ENCODE measurements around the gene TBCCD1. TPM values are rescaled to one million over a fixed set of nuclear protein-coding genes. Genes with fewer than 3 reads are reported as not detected.

The TBCCD1 gene
- total and polyA plus RNA-seq, 2 of the 8 experiments (the other 6 are each of a cell fraction or from before 2014, with no cell fraction given), result 11.3 to 13.9 TPM

GRCh38 chr3:186598108-186598784 is 31.1 kb upstream of the TBCCD1 start:
- H3K14ac ChIP-seq (ENCODE audit: insufficient read length), result no peak overlapping the region
- DNase-seq (ENCODE audit: low read depth in 1 of 2, low spot score in 2 of 2) (no peak), FAIRE-seq (no peak)
- H4K8ac ChIP-seq (ENCODE audit: extremely low read depth, insufficient read depth, low read length), result no peak overlapping the region
- WGBS, 2 experiments (ENCODE audit: extremely low coverage in 1 of 2, insufficient coverage in 1 of 2, insufficient read length in 1 of 2, insufficient replicate concordance in 2 of 2, low coverage in 1 of 2, low lambda C conversion rate in 2 of 2, missing lambda C conversion rate in 1 of 2), result 89% methylated on average over 11 of the region's 11 CpGs; no CpG with 5 or more reads in 1 of the 2 experiments
- H3K9me3 ChIP-seq (ENCODE audit: insufficient read depth in 2 of 2, low read depth in 1 of 2, low read length in 1 of 2), result no peaks in the 10 kb centered on the region
- no peaks in the 10 kb centered on the region for H4K20me1 ChIP-seq (replicated peaks in 1 of 2; ENCODE audit: control insufficient read depth in 1 of 2, insufficient read depth in 2 of 2, low read length in 2 of 2)
- no peak overlapping the region for H3K18ac ChIP-seq (ENCODE audit: extremely low read depth, low read length)
- no peak overlapping the region for H2BK120ac ChIP-seq (replicated peaks; ENCODE audit: low read depth, low read length)
- H3K27me3 ChIP-seq (replicated peaks in 1 of 4; ENCODE audit: control insufficient read depth in 3 of 4, extremely low read depth in 1 of 4, insufficient read depth in 3 of 4, low read length in 3 of 4), result no peaks in the 10 kb centered on the region; a peak in 1 of 7 replicates
- H3K9ac ChIP-seq (replicated peaks in 1 of 4; ENCODE audit: extremely low read depth in 1 of 4, low read depth in 3 of 4, low read length in 3 of 4), result no peak overlapping the region
- ChIA-PET CTCF (ENCODE audit: partially characterized antibody) (interaction anchor here (0.9 to 23.7 kb wide), 3 partner anchors 8 to 224 kb away, joined by 3 to 333 read pairs (median 4); partner anchors contain the start of gene AHSG), POLR2A (ENCODE audit: partially characterized antibody) (interaction anchor here (0.7 to 10.2 kb wide), 4 partner anchors 16 to 186 kb away, joined by 3 to 85 read pairs (median 4); partner anchors contain the start of gene EIF4A2)
- H3K4me2 ChIP-seq (ENCODE audit: insufficient read depth in 1 of 2, low read depth in 2 of 2, low read length in 2 of 2), result no peak overlapping the region
- no peak overlapping the region for H2AK5ac ChIP-seq (ENCODE audit: low read depth, low read length)
- no peak overlapping the region for H3K23ac ChIP-seq (ENCODE audit: insufficient read length)
- H3K79me2 ChIP-seq (ENCODE audit: control insufficient read depth in 1 of 2, insufficient read depth in 2 of 2, low read length in 2 of 2), result no peaks in the 10 kb centered on the region
- no peak overlapping the region for H3K27ac ChIP-seq (ENCODE audit: low read depth, low read length)
- no peak overlapping the region for H2BK20ac ChIP-seq (ENCODE audit: low read length)
- H3K4ac ChIP-seq (replicated peaks; ENCODE audit: insufficient read length, low read depth, low read length), result no peak overlapping the region
- H3K4me1 ChIP-seq (replicated peaks in 1 of 4; ENCODE audit: control insufficient read depth in 3 of 4, insufficient read depth in 4 of 4, low read length in 3 of 4), result no peaks in the 10 kb centered on the region
- 0 out of 2 replicates have a peak overlapping the region, but pooled peaks have one; percentile 2 for H2BK15ac ChIP-seq (ENCODE audit: low read length)
- H2AFZ ChIP-seq (ENCODE audit: low read length), result no peak overlapping the region
- H3K4me3 ChIP-seq (ENCODE audit: extremely low read depth in 1 of 4, insufficient read depth in 2 of 4, low read depth in 3 of 4, low read length in 4 of 4), result no peak overlapping the region
- H3K36me3 ChIP-seq (ENCODE audit: control insufficient read depth in 2 of 4, insufficient read depth in 4 of 4, low read length in 3 of 4), result no peaks in the 10 kb centered on the region
- no peak overlapping the region for H4K91ac ChIP-seq (replicated peaks; ENCODE audit: insufficient read length, low read length)
- H2BK5ac ChIP-seq (ENCODE audit: low read depth, low read length), result peak overlapping the region; percentile 20; the same call in 1 of the 2 replicates
- H3K23me2 ChIP-seq (ENCODE audit: low read depth, low read length), result no peaks in the 10 kb centered on the region
- H3K56ac ChIP-seq (replicated peaks; ENCODE audit: insufficient read length, low read depth, low read length), result no peak overlapping the region
- no peak overlapping the region for H2BK12ac ChIP-seq (ENCODE audit: low read depth, low read length)
- H3K79me1 ChIP-seq (ENCODE audit: low read depth, low read length), result no peaks in the 10 kb centered on the region
- H4K5ac ChIP-seq (ENCODE audit: insufficient read length, low read depth, low read length), result no peak overlapping the region
- TF ChIP-seq MAX (IDR thresholded peaks at IDR 0.05), result no peak
- TF ChIP-seq TBP (IDR thresholded peaks at IDR 0.05; ENCODE audit: low read depth, low read length), result no peak
- no peak for TF ChIP-seq RNF2 (IDR thresholded peaks at IDR 0.05; ENCODE audit: borderline replicate concordance, low read depth, low read length, missing control alignments, poor library complexity, severe bottlenecking)
- TF ChIP-seq CEBPB (IDR thresholded peaks at IDR 0.05; ENCODE audit: low read depth, low read length), result no peak
- TF ChIP-seq GABPA (IDR thresholded peaks at IDR 0.05; ENCODE audit: borderline replicate concordance, insufficient read depth, low read length), result no peak
- TF ChIP-seq SAP30 (IDR thresholded peaks at IDR 0.05; ENCODE audit: insufficient read depth, insufficient replicate concordance, low read length), result no peak
- no peak for TF ChIP-seq BRCA1 (IDR thresholded peaks at IDR 0.05; ENCODE audit: low read depth, low read length)
- TF ChIP-seq SP2 (IDR thresholded peaks at IDR 0.05; ENCODE audit: low read length), result no peak
- no peak for TF ChIP-seq KDM1A (IDR thresholded peaks at IDR 0.05; ENCODE audit: borderline replicate concordance, low read length)
- no peak for TF ChIP-seq SIN3A (conservative IDR thresholded peaks at IDR 0.05 in 1 of 2, IDR thresholded peaks at IDR 0.05 in 1 of 2; ENCODE audit: low read depth in 1 of 2, low read length in 2 of 2)
- no peak for TF ChIP-seq KDM5A (IDR thresholded peaks at IDR 0.05; ENCODE audit: low read length)
- TF ChIP-seq JUN (IDR thresholded peaks at IDR 0.05; ENCODE audit: low read depth, low read length), result no peak
